BLaER1 (cell line): ENCODE results near the gene KRTAP10-5.

ENCODE experiments used
- H3K27ac ChIP-seq: shearing (Covaris generic); formaldehyde crosslinking; 2 replicates; pipeline ENCODE4 v1.8.1; 2022
- H3K27me3 ChIP-seq: shearing (Covaris generic); formaldehyde crosslinking; 2 replicates; pipeline ENCODE4 v1.8.1; 2022
- H3K36me3 ChIP-seq: shearing (Covaris generic); formaldehyde crosslinking; 2 replicates; pipeline ENCODE4 v1.8.1; 2022
- H3K4me1 ChIP-seq: shearing (Covaris generic); formaldehyde crosslinking; 2 replicates; pipeline ENCODE4 v1.8.1; 2022
- H3K4me2 ChIP-seq: shearing (Covaris generic); formaldehyde crosslinking; 2 replicates; pipeline ENCODE4 v1.8.1; 2022
- H3K4me3 ChIP-seq: shearing (Covaris generic); formaldehyde crosslinking; 2 replicates; pipeline ENCODE4 v1.8.1; 2022
- H3K9ac ChIP-seq: shearing (Covaris generic); formaldehyde crosslinking; 2 replicates; pipeline ENCODE4 v1.8.1; 2022
- H3K9me3 ChIP-seq: shearing (Covaris generic); formaldehyde crosslinking; 2 replicates; pipeline ENCODE4 v1.8.1; 2022
- H4K20me1 ChIP-seq: shearing (Covaris generic); formaldehyde crosslinking; 2 replicates; pipeline ENCODE4 v1.8.1; 2022
- Cebpa-rat ChIP-seq: shearing (Covaris generic); IDR thresholded peaks from 2 replicates; pipeline ENCODE4 v1.8.1; 2022

KRTAP10-5 gene

DNA sequence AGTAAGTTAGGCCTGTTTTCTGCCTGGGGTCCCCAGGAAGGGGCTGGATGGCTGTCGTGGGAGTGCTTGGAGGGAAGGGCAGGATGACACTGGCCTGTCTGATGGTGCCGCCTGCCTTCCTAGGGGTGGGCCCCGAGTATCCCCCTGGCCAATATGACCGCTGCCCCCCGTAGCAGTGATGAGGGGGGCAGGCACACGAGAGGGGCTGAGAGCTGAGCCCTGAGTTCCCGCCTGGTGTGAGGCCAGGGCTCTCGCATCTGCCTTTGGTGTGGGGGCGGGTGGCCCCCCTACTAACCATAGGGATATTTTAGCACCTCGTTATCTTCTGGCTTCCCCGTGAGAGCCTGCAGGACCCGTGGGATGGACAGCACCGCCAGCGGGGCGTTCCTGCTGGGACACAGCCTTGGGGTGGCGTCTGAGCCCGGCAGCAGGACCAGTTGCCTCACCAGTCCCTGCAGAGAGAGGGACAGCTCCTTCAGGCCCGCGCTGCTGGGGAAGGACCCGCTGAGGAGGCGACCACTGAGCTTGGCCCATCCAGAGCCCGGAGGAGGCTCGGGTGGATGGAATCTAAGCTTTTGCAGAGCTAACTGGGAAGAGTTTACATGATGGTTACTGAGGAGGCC is 50.8 kb downstream of the KRTAP10-5 start:
- H3K27me3 ChIP-seq: no peaks in the 10 kb centered on the region
- TF ChIP-seq Cebpa-rat: no peak

More for the DNA sequence above, 50.8 kb downstream of the KRTAP10-5 start:
- no peaks in the 10 kb centered on the region for H3K36me3 ChIP-seq
- H3K4me2 ChIP-seq: no peak overlapping the region
- H3K4me1 ChIP-seq: no peaks in the 10 kb centered on the region
- H3K4me3 ChIP-seq: no peak overlapping the region
- H3K9ac ChIP-seq: no peak overlapping the region
- H3K9me3 ChIP-seq: peaks cover 9% of the 10 kb centered on the region
- no peaks in the 10 kb centered on the region for H4K20me1 ChIP-seq
- H3K27ac ChIP-seq: no peak overlapping the region
